Measurements from ENCODE around the gene LDLRAD4.

Gene LDLRAD4

GRCh38 chr18:13403786-13404549, 185.4 kb downstream of the LDLRAD4 start:
- H3K27ac ChIP-seq (ENCODE audit: low read depth, low read length): no peak overlapping the region
- H3K9ac ChIP-seq (ENCODE audit: low read length in 5 of 5): no peak overlapping the region
- no peaks in the 10 kb centered on the region for H3K9me3 ChIP-seq (ENCODE audit: control insufficient read depth in 5 of 5, low read length in 5 of 5)
- H3K4me3 ChIP-seq (ENCODE audit: low read depth in 1 of 5, low read length in 5 of 5): no peak overlapping the region
- H3K4me1 ChIP-seq (ENCODE audit: control insufficient read depth in 5 of 5, insufficient read depth in 5 of 5, low read length in 5 of 5): peaks cover 0 to 8% (median 0%) of the 10 kb centered on the region in 5 donors
- H3K36me3 ChIP-seq (ENCODE audit: control insufficient read depth in 5 of 5, insufficient read depth in 5 of 5, low read length in 5 of 5): peaks cover 0 to 4% (median 0%) of the 10 kb centered on the region in 5 donors
- H3K27me3 ChIP-seq (ENCODE audit: control insufficient read depth in 5 of 5, insufficient read depth in 4 of 5, low read length in 5 of 5): no peaks in the 10 kb centered on the region

DNA sequence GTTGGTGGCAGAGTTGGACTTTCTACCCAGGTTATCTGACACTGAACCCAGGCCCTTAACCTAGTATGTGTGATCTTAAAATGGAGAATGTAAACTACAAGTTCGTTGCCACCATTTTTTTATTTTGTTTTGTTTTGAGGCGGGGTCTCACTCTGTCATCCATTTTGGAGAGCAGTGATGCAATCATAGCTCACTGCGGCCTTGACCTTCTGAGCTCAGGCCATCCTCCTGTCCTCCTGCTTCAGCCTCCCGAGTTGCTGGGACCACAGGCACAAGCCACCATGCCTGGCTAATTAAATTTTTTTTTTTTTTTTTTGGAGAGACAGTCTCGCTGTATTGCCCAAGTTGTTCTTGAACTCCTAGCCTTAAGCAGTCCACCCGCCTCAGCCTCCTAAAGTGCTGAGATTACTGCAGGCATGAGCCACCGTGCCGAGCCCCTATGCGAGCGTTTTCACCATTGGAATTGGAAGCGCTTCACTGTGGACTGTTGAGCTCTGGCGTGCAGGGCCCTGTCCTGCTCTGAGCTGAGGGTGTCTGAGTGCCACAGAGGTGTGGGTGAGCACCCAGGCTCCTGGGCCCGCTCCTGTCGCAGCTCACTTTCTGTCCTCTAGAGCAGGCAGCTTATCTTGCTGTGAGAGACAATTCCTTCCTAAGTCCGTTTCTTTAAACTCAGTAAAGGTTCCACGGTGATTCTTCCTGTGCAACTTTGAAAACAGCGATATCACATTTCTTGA, 186.9 kb downstream of the LDLRAD4 start:
- no peak overlapping the region for H3K4me3 ChIP-seq (ENCODE audit: low read depth in 1 of 5, low read length in 5 of 5)
- peaks cover 0 to 4% (median 0%) of the 10 kb centered on the region in 5 donors for H3K36me3 ChIP-seq (ENCODE audit: control insufficient read depth in 5 of 5, insufficient read depth in 5 of 5, low read length in 5 of 5)
- no peak overlapping the region for H3K27ac ChIP-seq (ENCODE audit: low read depth, low read length)
- no peaks in the 10 kb centered on the region for H3K9me3 ChIP-seq (ENCODE audit: control insufficient read depth in 5 of 5, low read length in 5 of 5)
- no peaks in the 10 kb centered on the region for H3K27me3 ChIP-seq (ENCODE audit: control insufficient read depth in 5 of 5, insufficient read depth in 4 of 5, low read length in 5 of 5)
- H3K9ac ChIP-seq (ENCODE audit: low read length in 5 of 5): no peak overlapping the region
- peaks cover 0 to 8% (median 0%) of the 10 kb centered on the region in 5 donors for H3K4me1 ChIP-seq (ENCODE audit: control insufficient read depth in 5 of 5, insufficient read depth in 5 of 5, low read length in 5 of 5)

- no peak overlapping the region for H3K27ac ChIP-seq (ENCODE audit: low read depth, low read length)
- no peaks in the 10 kb centered on the region for H3K27me3 ChIP-seq (ENCODE audit: control insufficient read depth in 5 of 5, insufficient read depth in 4 of 5, low read length in 5 of 5)
- H3K36me3 ChIP-seq (ENCODE audit: control insufficient read depth in 5 of 5, insufficient read depth in 5 of 5, low read length in 5 of 5): peaks cover 0 to 4% (median 0%) of the 10 kb centered on the region in 5 donors
- H3K9me3 ChIP-seq (ENCODE audit: control insufficient read depth in 5 of 5, low read length in 5 of 5): no peaks in the 10 kb centered on the region
- H3K9ac ChIP-seq (ENCODE audit: low read length in 5 of 5): no peak overlapping the region
- H3K4me3 ChIP-seq (ENCODE audit: low read depth in 1 of 5, low read length in 5 of 5): no peak overlapping the region
- H3K4me1 ChIP-seq (ENCODE audit: control insufficient read depth in 5 of 5, insufficient read depth in 5 of 5, low read length in 5 of 5): peaks cover 0 to 8% (median 0%) of the 10 kb centered on the region in 5 donors
Measured at GRCh38 chr18:13406049-13406615, 187.6 kb downstream of the LDLRAD4 start.

- Histone ChIP-seq H3K27ac (ENCODE audit: low read depth, low read length) (no peak overlapping the region), H3K27me3 (ENCODE audit: control insufficient read depth in 5 of 5, insufficient read depth in 4 of 5, low read length in 5 of 5) (no peaks in the 10 kb centered on the region)
Measured at GRCh38 chr18:13406736-13407135, 188.2 kb downstream of the LDLRAD4 start.

GRCh38 chr18:13407484-13407883, 188.9 kb downstream of the LDLRAD4 start:
- H3K9ac ChIP-seq (ENCODE audit: low read length in 5 of 5): no peak overlapping the region
- no peak overlapping the region for H3K4me3 ChIP-seq (ENCODE audit: low read depth in 1 of 5, low read length in 5 of 5)
- peaks cover 0 to 4% (median 0%) of the 10 kb centered on the region in 5 donors for H3K36me3 ChIP-seq (ENCODE audit: control insufficient read depth in 5 of 5, insufficient read depth in 5 of 5, low read length in 5 of 5)
- H3K27me3 ChIP-seq (ENCODE audit: control insufficient read depth in 5 of 5, insufficient read depth in 4 of 5, low read length in 5 of 5): no peaks in the 10 kb centered on the region
- peaks cover 0 to 8% (median 0%) of the 10 kb centered on the region in 5 donors for H3K4me1 ChIP-seq (ENCODE audit: control insufficient read depth in 5 of 5, insufficient read depth in 5 of 5, low read length in 5 of 5)
- no peak overlapping the region for H3K27ac ChIP-seq (ENCODE audit: low read depth, low read length)
- peaks cover 0 to 4% (median 4%) of the 10 kb centered on the region in 5 donors for H3K9me3 ChIP-seq (ENCODE audit: control insufficient read depth in 5 of 5, low read length in 5 of 5)

More at GRCh38 chr18:13406736-13407135, 188.2 kb downstream of the LDLRAD4 start:
- no peak overlapping the region for H3K9ac ChIP-seq (ENCODE audit: low read length in 5 of 5)
- H3K4me3 ChIP-seq (ENCODE audit: low read depth in 1 of 5, low read length in 5 of 5): no peak overlapping the region
- H3K4me1 ChIP-seq (ENCODE audit: control insufficient read depth in 5 of 5, insufficient read depth in 5 of 5, low read length in 5 of 5): peaks cover 0 to 8% (median 0%) of the 10 kb centered on the region in 5 donors
- H3K9me3 ChIP-seq (ENCODE audit: control insufficient read depth in 5 of 5, low read length in 5 of 5): no peaks in the 10 kb centered on the region
- peaks cover 0 to 4% (median 0%) of the 10 kb centered on the region in 5 donors for H3K36me3 ChIP-seq (ENCODE audit: control insufficient read depth in 5 of 5, insufficient read depth in 5 of 5, low read length in 5 of 5)

- no peak overlapping the region for H3K4me3 ChIP-seq (ENCODE audit: low read depth in 1 of 5, low read length in 5 of 5)
- peaks cover 0 to 9% (median 3%) of the 10 kb centered on the region in 5 donors for H3K36me3 ChIP-seq (ENCODE audit: control insufficient read depth in 5 of 5, insufficient read depth in 5 of 5, low read length in 5 of 5)
- peaks cover 0 to 8% (median 0%) of the 10 kb centered on the region in 5 donors for H3K4me1 ChIP-seq (ENCODE audit: control insufficient read depth in 5 of 5, insufficient read depth in 5 of 5, low read length in 5 of 5)
- no peak overlapping the region for H3K27ac ChIP-seq (ENCODE audit: low read depth, low read length)
- H3K9ac ChIP-seq (ENCODE audit: low read length in 5 of 5): no peak overlapping the region
- H3K27me3 ChIP-seq (ENCODE audit: control insufficient read depth in 5 of 5, insufficient read depth in 4 of 5, low read length in 5 of 5): no peaks in the 10 kb centered on the region
- peaks cover 0 to 4% (median 4%) of the 10 kb centered on the region in 5 donors for H3K9me3 ChIP-seq (ENCODE audit: control insufficient read depth in 5 of 5, low read length in 5 of 5)
Measured at GRCh38 chr18:13409026-13409425, 190.5 kb downstream of the LDLRAD4 start.

GRCh38 chr18:13409997-13410396, 191.4 kb downstream of the LDLRAD4 start:
- H3K9me3 ChIP-seq (ENCODE audit: control insufficient read depth in 5 of 5, low read length in 5 of 5): peaks cover 0 to 4% (median 4%) of the 10 kb centered on the region in 5 donors
- peaks cover 0 to 7% (median 3%) of the 10 kb centered on the region in 5 donors for H3K36me3 ChIP-seq (ENCODE audit: control insufficient read depth in 5 of 5, insufficient read depth in 5 of 5, low read length in 5 of 5)
- H3K27me3 ChIP-seq (ENCODE audit: control insufficient read depth in 5 of 5, insufficient read depth in 4 of 5, low read length in 5 of 5): no peaks in the 10 kb centered on the region
- H3K4me3 ChIP-seq (ENCODE audit: low read depth in 1 of 5, low read length in 5 of 5): no peak overlapping the region
- H3K27ac ChIP-seq (ENCODE audit: low read depth, low read length): no peak overlapping the region
- H3K9ac ChIP-seq (ENCODE audit: low read length in 5 of 5): no peak overlapping the region
- peaks cover 0 to 8% (median 0%) of the 10 kb centered on the region in 5 donors for H3K4me1 ChIP-seq (ENCODE audit: control insufficient read depth in 5 of 5, insufficient read depth in 5 of 5, low read length in 5 of 5)

- no peak overlapping the region for H3K27ac ChIP-seq (ENCODE audit: low read depth, low read length)
- H3K36me3 ChIP-seq (ENCODE audit: control insufficient read depth in 5 of 5, insufficient read depth in 5 of 5, low read length in 5 of 5): peaks cover 0 to 7% (median 3%) of the 10 kb centered on the region in 5 donors
Measured at GRCh38 chr18:13410471-13410870, 191.9 kb downstream of the LDLRAD4 start.

GRCh38 chr18:13412017-13412416, 193.5 kb downstream of the LDLRAD4 start:
- H3K27ac ChIP-seq (ENCODE audit: low read depth, low read length): no peak overlapping the region
- peaks cover 0 to 4% (median 4%) of the 10 kb centered on the region in 5 donors for H3K9me3 ChIP-seq (ENCODE audit: control insufficient read depth in 5 of 5, low read length in 5 of 5)
- peaks cover 0 to 7% (median 3%) of the 10 kb centered on the region in 5 donors for H3K36me3 ChIP-seq (ENCODE audit: control insufficient read depth in 5 of 5, insufficient read depth in 5 of 5, low read length in 5 of 5)
- no peak overlapping the region for H3K9ac ChIP-seq (ENCODE audit: low read length in 5 of 5)
- H3K4me3 ChIP-seq (ENCODE audit: low read depth in 1 of 5, low read length in 5 of 5): no peak overlapping the region
- no peaks in the 10 kb centered on the region for H3K27me3 ChIP-seq (ENCODE audit: control insufficient read depth in 5 of 5, insufficient read depth in 4 of 5, low read length in 5 of 5)
- H3K4me1 ChIP-seq (ENCODE audit: control insufficient read depth in 5 of 5, insufficient read depth in 5 of 5, low read length in 5 of 5): peaks cover 0 to 15% (median 6%) of the 10 kb centered on the region in 5 donors

More at GRCh38 chr18:13410471-13410870, 191.9 kb downstream of the LDLRAD4 start:
- no peaks in the 10 kb centered on the region for H3K27me3 ChIP-seq (ENCODE audit: control insufficient read depth in 5 of 5, insufficient read depth in 4 of 5, low read length in 5 of 5)
- peaks cover 0 to 4% (median 4%) of the 10 kb centered on the region in 5 donors for H3K9me3 ChIP-seq (ENCODE audit: control insufficient read depth in 5 of 5, low read length in 5 of 5)
- no peak overlapping the region for H3K9ac ChIP-seq (ENCODE audit: low read length in 5 of 5)
- no peak overlapping the region for H3K4me3 ChIP-seq (ENCODE audit: low read depth in 1 of 5, low read length in 5 of 5)
- H3K4me1 ChIP-seq (ENCODE audit: control insufficient read depth in 5 of 5, insufficient read depth in 5 of 5, low read length in 5 of 5): peaks cover 0 to 8% (median under 1%) of the 10 kb centered on the region in 5 donors
